CD4-positive, alpha-beta T cell (primary cell): ENCODE data around the gene GPC4. TPM values are rescaled to one million over a fixed set of nuclear protein-coding genes. Genes with fewer than 3 reads are reported as not detected.
"Not testable (repeated sequence)": the region's sequence is repeated elsewhere in the genome, so short reads cannot be mapped to it uniquely, and the experiment has no call there.

ENCODE experiments used
- ATAC-seq: fragments of 200-7000 bp; cut with Tn5 transposase; one replicate; pipeline ENCODE4 v1.10.0; 2022; ENCODE audit warnings: mild to moderate bottlenecking; ENCODE audit not compliant: poor library complexity
- CTCF ChIA-PET: fragments of 350-600 bp; sonication (Branson Sonifier 250); formaldehyde crosslinking; loops from one replicate; lab custom pipeline; 2021; ENCODE audit warnings: antibody characterized with exemption, inconsistent platforms; lab: Charles Lee
- POLR2A ChIA-PET: fragments of 350-600 bp; sonication (Branson Sonifier 250); formaldehyde crosslinking; loops from one replicate; lab custom pipeline; 2021; ENCODE audit warnings: antibody characterized with exemption, inconsistent platforms; lab: Charles Lee
- DNase-seq, 14 experiments: peaks; one replicate each; pipeline ENCODE4 v3.0.0-alpha.2; 2013 to 2020; ENCODE audit warnings: mixed read lengths in 2 of 14
- H3K27ac ChIP-seq, 2 donors: one replicate each; pipeline versions ENCODE4 v1.5.1 to v1.7.0; 2013; ENCODE audit warnings: low read length in 2 of 2, low read depth in 1 of 2, mild to moderate bottlenecking in 1 of 2
- H3K27me3 ChIP-seq, 2 experiments: 1 replicate in 1 of 2; 2 replicates in 1 of 2; pipeline versions ENCODE4 v1.6.1 to v1.7.0; 2013; ENCODE audit warnings: low read length in 2 of 2, control low read depth in 1 of 2, mild to moderate bottlenecking in 1 of 2, moderate library complexity in 1 of 2; ENCODE audit not compliant: insufficient read depth in 2 of 2, control insufficient read depth in 1 of 2
- H3K36me3 ChIP-seq: one replicate; pipeline ENCODE4 v1.6.1; 2013; ENCODE audit warnings: low read length, control low read depth; ENCODE audit not compliant: insufficient read depth
- H3K4me1 ChIP-seq: one replicate; pipeline ENCODE4 v1.6.1; 2013; ENCODE audit warnings: low read length, control low read depth; ENCODE audit not compliant: insufficient read depth
- H3K4me3 ChIP-seq: one replicate; pipeline ENCODE4 v1.5.1; 2013; ENCODE audit warnings: mild to moderate bottlenecking, low read length, moderate library complexity
- H3K9me3 ChIP-seq, 2 experiments: 1 replicate in 1 of 2; 2 replicates in 1 of 2; pipeline versions ENCODE4 v1.6.1 to v1.7.0; 2013; ENCODE audit warnings: low read length in 2 of 2, mild to moderate bottlenecking in 2 of 2, control low read depth in 1 of 2, moderate library complexity in 1 of 2; ENCODE audit not compliant: control insufficient read depth in 1 of 2, insufficient read depth in 1 of 2
- H3K27ac Mint-ChIP-seq: one replicate; pipeline ENCODE4 v1.8.0; 2020; ENCODE audit warnings: mixed read lengths
- H3K27me3 Mint-ChIP-seq: one replicate; pipeline ENCODE4 v1.8.0; 2021; ENCODE audit warnings: mixed read lengths
- H3K36me3 Mint-ChIP-seq: one replicate; pipeline ENCODE4 v1.8.0; 2021; ENCODE audit warnings: low read depth, mixed read lengths
- H3K4me1 Mint-ChIP-seq: one replicate; pipeline ENCODE4 v1.8.0; 2021; ENCODE audit warnings: low read depth, mixed read lengths
- H3K4me3 Mint-ChIP-seq: one replicate; pipeline ENCODE4 v1.8.0; 2020; ENCODE audit warnings: mild to moderate bottlenecking, mixed read lengths
- H3K9me3 Mint-ChIP-seq: one replicate; pipeline ENCODE4 v1.8.0; 2020; ENCODE audit warnings: mixed read lengths
- intact Hi-C, 2 experiments: fragments of 100-400 bp; cut with DNase I in 1 of 2; cut with micrococcal nuclease in 1 of 2; formaldehyde crosslinking; loops; one replicate each; pipeline versions ENCODE4 v1.15.1 to v1.9.0; 2023 to 2025; cut with DNase I, micrococcal nuclease
- total RNA-seq, 174 experiments: library from RNA in 2 of 174; stranded (reverse) in 2 of 174; gene quantifications; one replicate each; pipeline ENCODE4 v1.2.3 and lab custom pipeline; 2021 to 2026
- TF ChIP-seq, protein P1 (sequence below): fragments of 200-600 bp; IDR thresholded peaks from one replicate; pipeline ENCODE4 v1.8.0; 2022; ENCODE audit warnings: antibody characterized with exemption, mild to moderate bottlenecking

The GPC4 gene
- total RNA-seq, 2 experiments from 2014 or later = not detected

DNA sequence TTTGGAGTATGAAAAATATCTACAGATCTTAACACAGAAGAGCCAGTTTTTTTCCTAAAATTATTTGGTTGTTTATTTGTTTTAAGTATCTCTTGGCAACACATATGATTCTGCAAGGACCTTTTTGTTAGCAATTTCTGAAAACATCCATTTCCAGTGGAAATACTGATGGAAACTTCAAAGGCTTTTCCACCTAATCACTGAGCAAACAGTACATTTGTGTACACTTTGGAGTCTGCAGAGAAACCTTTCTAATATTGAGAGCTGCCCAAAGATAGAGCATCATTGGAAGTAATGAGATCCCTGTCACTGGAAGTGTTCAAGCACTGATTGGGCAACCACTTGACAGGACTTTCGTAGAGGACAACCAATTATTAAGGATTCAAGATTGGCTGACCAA lies 127.4 kb downstream of the GPC4 start:
- ChIA-PET CTCF (no interaction called here), POLR2A (no interaction called here)
- Histone ChIP-seq H3K9me3 (no peaks in the 10 kb centered on the region), H3K4me1 (no peaks in the 10 kb centered on the region), H3K4me3 (no peak overlapping the region), H3K27me3 (no peaks in the 10 kb centered on the region), H3K27ac (no peak overlapping the region), H3K36me3 (no peaks in the 10 kb centered on the region)
- DNase-seq = no peak
- Mint-ChIP-seq H3K27ac (no peak overlapping the region), H3K36me3 (no peaks in the 10 kb centered on the region), H3K4me3 (no peak overlapping the region), H3K9me3 (no peaks in the 10 kb centered on the region), H3K27me3 (no peaks in the 10 kb centered on the region), H3K4me1 (no peaks in the 10 kb centered on the region)
- no peak for ATAC-seq
- TF ChIP-seq, protein P1, sequence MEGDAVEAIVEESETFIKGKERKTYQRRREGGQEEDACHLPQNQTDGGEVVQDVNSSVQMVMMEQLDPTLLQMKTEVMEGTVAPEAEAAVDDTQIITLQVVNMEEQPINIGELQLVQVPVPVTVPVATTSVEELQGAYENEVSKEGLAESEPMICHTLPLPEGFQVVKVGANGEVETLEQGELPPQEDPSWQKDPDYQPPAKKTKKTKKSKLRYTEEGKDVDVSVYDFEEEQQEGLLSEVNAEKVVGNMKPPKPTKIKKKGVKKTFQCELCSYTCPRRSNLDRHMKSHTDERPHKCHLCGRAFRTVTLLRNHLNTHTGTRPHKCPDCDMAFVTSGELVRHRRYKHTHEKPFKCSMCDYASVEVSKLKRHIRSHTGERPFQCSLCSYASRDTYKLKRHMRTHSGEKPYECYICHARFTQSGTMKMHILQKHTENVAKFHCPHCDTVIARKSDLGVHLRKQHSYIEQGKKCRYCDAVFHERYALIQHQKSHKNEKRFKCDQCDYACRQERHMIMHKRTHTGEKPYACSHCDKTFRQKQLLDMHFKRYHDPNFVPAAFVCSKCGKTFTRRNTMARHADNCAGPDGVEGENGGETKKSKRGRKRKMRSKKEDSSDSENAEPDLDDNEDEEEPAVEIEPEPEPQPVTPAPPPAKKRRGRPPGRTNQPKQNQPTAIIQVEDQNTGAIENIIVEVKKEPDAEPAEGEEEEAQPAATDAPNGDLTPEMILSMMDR = no peak
- intact Hi-C loops = no loop called here

DNA sequence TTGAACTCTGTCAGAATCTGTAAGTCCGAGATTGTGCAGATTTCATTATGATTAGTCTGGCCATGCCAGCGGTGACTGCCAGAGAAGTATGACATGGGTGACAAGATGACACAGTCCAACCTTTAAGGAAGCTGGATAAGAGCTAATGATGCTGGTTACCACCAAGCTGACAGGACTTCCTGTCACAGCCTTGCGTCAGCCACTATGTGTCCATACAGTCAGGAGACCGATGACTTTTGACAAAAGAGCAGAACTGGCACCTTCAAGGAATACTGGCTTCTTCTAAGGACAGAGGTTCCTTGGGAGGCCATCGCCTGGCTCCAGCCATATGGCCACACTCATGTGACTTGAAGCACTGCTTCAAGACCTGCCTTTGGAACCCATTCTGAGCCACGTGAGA lies 129.9 kb downstream of the GPC4 start:
- Mint-ChIP-seq H3K4me3 (no peak overlapping the region), H3K4me1 (no peaks in the 10 kb centered on the region), H3K27me3 (no peaks in the 10 kb centered on the region), H3K9me3 (no peaks in the 10 kb centered on the region), H3K36me3 (no peaks in the 10 kb centered on the region), H3K27ac (no peak overlapping the region)
- H3K4me3 ChIP-seq = no peak overlapping the region
- no peaks in the 10 kb centered on the region for H3K27me3 ChIP-seq
- H3K36me3 ChIP-seq = no peaks in the 10 kb centered on the region
- intact Hi-C loops = no loop called here
- CTCF ChIA-PET = no interaction called here
- DNase-seq (no peak), ATAC-seq (no peak)
- H3K9me3 ChIP-seq = no peaks in the 10 kb centered on the region
- TF ChIP-seq, protein P1 = no peak
- POLR2A ChIA-PET = no interaction called here
- H3K4me1 ChIP-seq = no peaks in the 10 kb centered on the region
- H3K27ac ChIP-seq = no peak overlapping the region

DNA sequence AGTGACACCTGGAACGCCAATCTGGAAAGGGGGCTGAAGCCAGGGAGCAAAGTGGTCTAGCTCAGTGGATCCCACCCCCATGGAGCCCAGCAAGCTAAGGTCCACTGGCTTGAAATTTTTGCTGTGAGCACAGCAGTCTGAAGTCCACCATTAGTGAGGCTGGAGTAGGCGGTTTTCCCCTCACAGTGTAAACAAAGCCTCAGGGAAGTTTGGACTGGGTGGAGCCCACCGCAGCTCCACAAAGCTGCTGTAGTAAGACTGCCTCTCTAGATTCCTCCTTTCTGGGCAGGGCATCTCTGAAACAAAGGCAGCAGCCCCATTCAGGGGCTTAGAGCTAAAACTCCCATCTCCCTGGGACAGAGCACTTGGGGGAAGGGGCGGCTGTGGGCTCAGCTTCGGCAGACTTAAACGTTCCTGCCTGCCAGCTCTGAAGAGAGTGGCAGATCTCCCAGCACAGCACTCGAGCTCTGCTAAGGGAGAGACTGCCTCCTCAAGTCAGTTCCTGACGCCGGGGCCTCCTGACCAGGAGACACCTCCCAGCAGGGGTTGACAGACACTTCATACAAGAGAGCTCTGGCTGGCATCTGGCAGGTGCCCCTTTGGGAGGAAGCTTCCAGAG lies 136.1 kb downstream of the GPC4 start:
- H3K27me3 ChIP-seq = not testable (repeated sequence)

DNA sequence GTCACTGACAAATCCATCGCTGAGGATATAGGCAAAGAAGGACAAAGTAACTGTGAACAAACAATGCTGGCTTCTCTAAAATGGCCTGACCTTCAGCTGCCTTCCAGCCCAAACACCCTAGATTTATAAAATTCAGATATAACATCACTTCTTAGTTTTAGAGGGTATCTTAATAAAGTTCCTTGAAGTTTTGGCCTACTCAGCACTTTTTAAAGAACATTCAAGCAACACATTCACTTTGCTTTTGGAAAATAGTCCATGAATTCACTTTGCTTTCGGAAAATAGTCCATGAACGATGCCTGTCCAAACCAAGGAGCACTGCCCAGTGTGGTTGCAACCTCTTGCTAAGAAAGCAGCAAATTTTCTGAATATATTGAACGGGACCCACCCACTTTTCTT lies 142.1 kb downstream of the GPC4 start:
- DNase-seq = no peak
- intact Hi-C loops = no loop called here
- Mint-ChIP-seq H3K4me1 (no peaks in the 10 kb centered on the region), H3K27ac (no peak overlapping the region), H3K4me3 (no peak overlapping the region), H3K9me3 (no peaks in the 10 kb centered on the region), H3K36me3 (no peaks in the 10 kb centered on the region), H3K27me3 (no peaks in the 10 kb centered on the region)
- H3K4me3 ChIP-seq = no peak overlapping the region
- CTCF ChIA-PET = no interaction called here
- H3K4me1 ChIP-seq = no peaks in the 10 kb centered on the region
- H3K9me3 ChIP-seq = peaks cover 0 to 4% of the 10 kb centered on the region in 2 experiments
- TF ChIP-seq, protein P1 = no peak
- POLR2A ChIA-PET = no interaction called here
- H3K27me3 ChIP-seq = no peaks in the 10 kb centered on the region
- ATAC-seq = no peak
- H3K36me3 ChIP-seq = no peaks in the 10 kb centered on the region
- no peak overlapping the region for H3K27ac ChIP-seq

More for the DNA sequence above, 136.1 kb downstream of the GPC4 start:
- H3K9me3 ChIP-seq, intact Hi-C loops, H3K36me3 Mint-ChIP-seq, H3K27me3 Mint-ChIP-seq, CTCF ChIA-PET, H3K27ac Mint-ChIP-seq, H3K4me3 Mint-ChIP-seq, H3K4me1 ChIP-seq, POLR2A ChIA-PET, DNase-seq, H3K9me3 Mint-ChIP-seq, H3K36me3 ChIP-seq, H3K4me3 ChIP-seq, H3K27ac ChIP-seq, ATAC-seq, H3K4me1 Mint-ChIP-seq: not testable (repeated sequence)
